ENCODE results near the gene RHEB. TPM values are rescaled to one million over a fixed set of nuclear protein-coding genes. Genes with fewer than 3 reads are reported as not detected.

RHEB gene
- total and polyA plus RNA-seq, 2 of the 4 experiments (the other 2 are of a cell fraction): 19.7 to 67.2 TPM

- intact Hi-C loops (cut with micrococcal nuclease): no loop called here
- in situ Hi-C loops (cut with MboI; ENCODE audit: low sequenced_read_pairs): loop anchor here (5.0 to 25.0 kb wide), 2 partner anchors 83 to 312 kb away; no protein-coding TSS in a partner anchor
- ATAC-seq (ENCODE audit: low read depth): no peak
Observed at GRCh38 chr7:151449990-151450389, 69.7 kb downstream of the RHEB start.

More at GRCh38 chr7:151449990-151450389, 69.7 kb downstream of the RHEB start:
- WGBS, 2 experiments (ENCODE audit: extremely low coverage in 2 of 2, insufficient read length in 1 of 2): 80% methylated on average over 1 of the region's 9 CpGs; no CpG with 5 or more reads in 1 of the 2 experiments
- Histone ChIP-seq H3K14ac (replicated peaks; ENCODE audit: low read depth, low read length) (no peak overlapping the region), H2AK9ac (replicated peaks; ENCODE audit: low read depth, low read length, poor library complexity) (no peak overlapping the region), H4K20me1 (ENCODE audit: insufficient read depth, low read length) (no peaks in the 10 kb centered on the region), H3K36me3 (ENCODE audit: control insufficient read depth, insufficient read depth, low read length) (no peaks in the 10 kb centered on the region), H3K23ac (ENCODE audit: low read depth, low read length) (no peak overlapping the region), H3K9me1 (ENCODE audit: insufficient read depth, low read length) (no peaks in the 10 kb centered on the region), H2AK5ac (ENCODE audit: low read depth, low read length) (no peak overlapping the region), H2BK120ac (ENCODE audit: low read depth, low read length) (no peak overlapping the region), H2BK15ac (ENCODE audit: low read depth, low read length) (no peak overlapping the region), H3K4me2 (ENCODE audit: low read depth, low read length) (no peak overlapping the region), H4K5ac (ENCODE audit: low read depth, low read length) (no peak overlapping the region), H2BK20ac (ENCODE audit: low read depth, low read length) (no peak overlapping the region; the same call in 1 of the 2 replicates), H3K56ac (ENCODE audit: extremely low read depth, insufficient read depth, low read length) (no peak overlapping the region), H3K18ac (ENCODE audit: low read depth, low read length) (no peak overlapping the region), H3K79me1 (ENCODE audit: low read depth in 1 of 2, low read length in 2 of 2) (no peaks in the 10 kb centered on the region), H3K4me3 (ENCODE audit: insufficient read depth, low read depth, low read length) (no peak overlapping the region), H2BK5ac (ENCODE audit: low read depth, low read length, poor library complexity, severe bottlenecking) (no peak overlapping the region), H3K4ac (ENCODE audit: low read depth, low read length) (no peak overlapping the region), H3K27ac (ENCODE audit: insufficient read depth, low read length) (no peak overlapping the region), H3K9me3 (ENCODE audit: control insufficient read depth, insufficient read depth, low read length) (no peaks in the 10 kb centered on the region), H4K8ac (ENCODE audit: low read depth in 2 of 2, low read length in 2 of 2) (no peak overlapping the region), H3K27me3 (ENCODE audit: control insufficient read depth, insufficient read depth, low read length) (no peaks in the 10 kb centered on the region; the same call in none of the 2 replicates), H4K91ac (ENCODE audit: insufficient read depth, low read depth, low read length) (no peak overlapping the region), H3K4me1 (ENCODE audit: control insufficient read depth, insufficient read depth, low read length) (no peaks in the 10 kb centered on the region; the same call in 1 of the 2 replicates), H3K9ac (ENCODE audit: low read depth, low read length) (no peak overlapping the region), H2AFZ (replicated peaks; ENCODE audit: low read length, poor library complexity) (no peak overlapping the region)
- TF ChIP-seq FOS (IDR thresholded peaks at IDR 0.05; ENCODE audit: low read depth, low read length): no peak
- TF ChIP-seq RFX5 (IDR thresholded peaks at IDR 0.05; ENCODE audit: low read depth, low read length): no peak
- TF ChIP-seq SMC3 (IDR thresholded peaks at IDR 0.05; ENCODE audit: low read depth, low read length): no peak
- no peak for TF ChIP-seq MAZ (IDR thresholded peaks at IDR 0.05; ENCODE audit: borderline replicate concordance, low read depth, low read length)
- TF ChIP-seq NFE2L2 (IDR thresholded peaks at IDR 0.05; ENCODE audit: low read depth, low read length): no peak
- TF ChIP-seq USF2 (IDR thresholded peaks at IDR 0.05; ENCODE audit: low read depth, low read length): no peak
- no peak for TF ChIP-seq ELK1 (IDR thresholded peaks at IDR 0.05; ENCODE audit: borderline replicate concordance, low read depth, low read length)
- no peak for TF ChIP-seq MXI1 (IDR thresholded peaks at IDR 0.05; ENCODE audit: borderline replicate concordance, low read depth, low read length)
- TF ChIP-seq MAFK (IDR thresholded peaks at IDR 0.05; ENCODE audit: low read depth, low read length): no peak
- TF ChIP-seq RCOR1 (IDR thresholded peaks at IDR 0.05; ENCODE audit: insufficient replicate concordance, low read length): no peak
- TF ChIP-seq RAD21 (IDR thresholded peaks at IDR 0.05; ENCODE audit: low read length): no peak
- no peak for TF ChIP-seq CTCF (conservative IDR thresholded peaks at IDR 0.05; ENCODE audit: low read depth, low read length)
- no peak for TF ChIP-seq CEBPB (IDR thresholded peaks at IDR 0.05; ENCODE audit: low read depth, low read length)
- TF ChIP-seq POLR2A (IDR thresholded peaks at IDR 0.05; ENCODE audit: low read depth, low read length): no peak
- DNase-seq: no peak
- POLR2A ChIA-PET (ENCODE audit: unreplicated experiment): no interaction called here
- CTCF ChIA-PET: interaction anchor here (1.5 to 1.9 kb wide), 2 partner anchors 80 to 134 kb away, joined by 5 to 7 read pairs; no protein-coding TSS in a partner anchor
- BruUV-seq (replicated peaks): no TSS peak
- dilution Hi-C loops (cut with HindIII; ENCODE audit: low sequenced_read_pairs, unreplicated experiment): no loop called here
